NK-92 (cell line): ENCODE measurements around the gene DENND4B.

Source experiments
- DNase-seq: peaks from one replicate; lab custom pipeline; 2025; ENCODE audit not compliant: unreplicated experiment; lab: John Stamatoyannopoulos, UW

DENND4B gene

GRCh38 chr1:153951183-153951582, 4.7 kb upstream of the DENND4B start:
- no peak for DNase-seq

- no peak for DNase-seq
These were observed 510 bp downstream of the DENND4B start for GRCh38 chr1:153945795-153946621.

GRCh38 chr1:153945131-153945794, 1.3 kb downstream of the DENND4B start:
- DNase-seq = no peak

GRCh38 chr1:153944827-153945117, 1.7 kb downstream of the DENND4B start:
- DNase-seq = no peak

- no peak for DNase-seq
These were observed 2.3 kb downstream of the DENND4B start for GRCh38 chr1:153944005-153944826.

GRCh38 chr1:153942766-153943549, 3.6 kb downstream of the DENND4B start:
- DNase-seq = no peak

- no peak for DNase-seq
These were observed 4.4 kb downstream of the DENND4B start for GRCh38 chr1:153941826-153942725.

- DNase-seq = no peak
These were observed 5.8 kb downstream of the DENND4B start for GRCh38 chr1:153940756-153941155.

- no peak for DNase-seq
These were observed 7.0 kb downstream of the DENND4B start for GRCh38 chr1:153939476-153939875.

GRCh38 chr1:153938996-153939395, 7.5 kb downstream of the DENND4B start:
- DNase-seq = no peak

- no peak for DNase-seq
These were observed 9.2 kb downstream of the DENND4B start for GRCh38 chr1:153937331-153937730.

- no peak for DNase-seq
These were observed 10.3 kb downstream of the DENND4B start for GRCh38 chr1:153936011-153936802.

GRCh38 chr1:153934746-153935145, 11.8 kb downstream of the DENND4B start:
- no peak for DNase-seq

GRCh38 chr1:153933955-153934354, 12.6 kb downstream of the DENND4B start:
- DNase-seq = no peak

GRCh38 chr1:153933430-153933829, 13.1 kb downstream of the DENND4B start:
- DNase-seq = no peak

- no peak for DNase-seq
These were observed 14.1 kb downstream of the DENND4B start for GRCh38 chr1:153932156-153933131.

GRCh38 chr1:153929981-153930948, 16.3 kb downstream of the DENND4B start:
- no peak for DNase-seq
